AG09309 (cell line): ENCODE results near the gene SWI5.

Experiments
- DNase-seq: peaks from one replicate; pipeline ENCODE4 v3.0.0-alpha.2; 2010; ENCODE audit warnings: low read depth
- H3K4me3 ChIP-seq: 2 replicates; pipeline ENCODE4 v1.5.1; 2011; ENCODE audit warnings: mild to moderate bottlenecking, low read depth, low read length, moderate library complexity; ENCODE audit not compliant: control insufficient read depth
- CTCF ChIP-seq: IDR thresholded peaks from 2 replicates; pipeline ENCODE4 v1.5.1; 2011; ENCODE audit warnings: mild to moderate bottlenecking, low read depth, low read length, inconsistent platforms; ENCODE audit not compliant: insufficient read depth, control insufficient read depth; ENCODE audit errors: missing control alignments

Gene SWI5

DNA sequence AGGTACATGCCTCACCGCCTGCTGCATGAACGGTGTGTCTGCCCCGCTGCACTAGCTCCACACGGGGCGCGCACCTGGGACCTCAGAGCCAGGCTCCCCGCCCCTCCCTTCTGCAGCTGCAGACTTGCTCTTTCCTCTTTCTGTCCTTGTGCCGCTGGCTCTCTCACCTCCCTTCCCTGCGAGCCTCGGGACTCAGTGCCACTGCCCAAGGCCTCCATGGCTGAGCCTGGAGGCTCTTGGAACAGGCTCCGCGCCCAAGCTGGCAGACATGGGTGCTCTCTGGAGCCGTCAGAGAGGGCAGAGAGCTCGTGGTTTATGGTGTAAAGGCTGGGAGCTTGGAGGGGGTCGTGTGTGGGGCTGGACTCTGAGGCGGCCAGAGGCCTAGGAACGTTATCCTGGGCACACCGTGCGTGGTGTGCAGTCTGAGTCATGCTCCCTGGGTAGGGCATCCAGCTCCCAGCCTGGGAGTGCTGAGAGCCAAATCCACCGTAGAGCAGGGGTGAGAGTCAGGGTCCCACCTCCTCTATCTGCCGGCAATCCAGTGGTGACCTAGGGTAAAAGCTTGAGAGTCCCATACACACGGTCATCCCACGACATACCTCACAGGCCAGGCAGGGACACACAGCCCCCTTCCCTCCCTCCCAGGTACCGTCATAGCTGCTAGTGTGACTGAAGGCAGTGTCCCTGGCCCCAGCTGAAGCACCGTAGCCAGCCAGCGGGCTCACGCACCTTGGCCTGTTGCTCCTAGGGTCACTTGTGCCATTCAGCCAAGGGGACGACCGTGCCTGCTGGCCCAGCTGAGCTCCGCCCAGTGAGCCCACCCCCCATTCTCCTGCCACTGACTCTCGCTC lies 22.7 kb upstream of the SWI5 start:
- no peak overlapping the region for H3K4me3 ChIP-seq
- DNase-seq = no peak
- TF ChIP-seq CTCF = no peak

GRCh38 chr9:128253991-128254346 lies 22.1 kb upstream of the SWI5 start:
- TF ChIP-seq CTCF = no peak
- no peak for DNase-seq

DNA sequence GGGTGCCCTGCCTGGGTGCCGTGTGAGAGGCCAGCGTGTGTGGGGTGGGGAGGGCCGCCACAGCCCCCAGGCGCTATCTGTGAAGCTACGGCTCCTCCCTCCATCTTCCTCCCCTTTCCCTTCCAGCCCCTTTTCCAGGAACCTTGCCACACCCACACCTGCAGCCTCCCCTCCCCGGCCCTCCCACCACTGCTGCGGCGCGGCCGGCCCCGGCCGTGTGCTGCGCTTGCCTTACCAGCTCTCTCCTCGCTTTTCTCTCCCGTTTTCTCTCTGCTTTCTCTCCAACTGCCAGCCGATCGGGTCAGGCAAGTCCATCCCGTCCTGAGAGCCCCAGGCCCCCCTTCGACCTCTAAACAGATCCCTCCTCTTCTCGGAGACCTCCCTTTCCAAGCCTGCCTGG lies 21.7 kb upstream of the SWI5 start:
- TF ChIP-seq CTCF = no peak
- DNase-seq = no peak

More at GRCh38 chr9:128253991-128254346, 22.1 kb upstream of the SWI5 start:
- H3K4me3 ChIP-seq = no peak overlapping the region

DNA sequence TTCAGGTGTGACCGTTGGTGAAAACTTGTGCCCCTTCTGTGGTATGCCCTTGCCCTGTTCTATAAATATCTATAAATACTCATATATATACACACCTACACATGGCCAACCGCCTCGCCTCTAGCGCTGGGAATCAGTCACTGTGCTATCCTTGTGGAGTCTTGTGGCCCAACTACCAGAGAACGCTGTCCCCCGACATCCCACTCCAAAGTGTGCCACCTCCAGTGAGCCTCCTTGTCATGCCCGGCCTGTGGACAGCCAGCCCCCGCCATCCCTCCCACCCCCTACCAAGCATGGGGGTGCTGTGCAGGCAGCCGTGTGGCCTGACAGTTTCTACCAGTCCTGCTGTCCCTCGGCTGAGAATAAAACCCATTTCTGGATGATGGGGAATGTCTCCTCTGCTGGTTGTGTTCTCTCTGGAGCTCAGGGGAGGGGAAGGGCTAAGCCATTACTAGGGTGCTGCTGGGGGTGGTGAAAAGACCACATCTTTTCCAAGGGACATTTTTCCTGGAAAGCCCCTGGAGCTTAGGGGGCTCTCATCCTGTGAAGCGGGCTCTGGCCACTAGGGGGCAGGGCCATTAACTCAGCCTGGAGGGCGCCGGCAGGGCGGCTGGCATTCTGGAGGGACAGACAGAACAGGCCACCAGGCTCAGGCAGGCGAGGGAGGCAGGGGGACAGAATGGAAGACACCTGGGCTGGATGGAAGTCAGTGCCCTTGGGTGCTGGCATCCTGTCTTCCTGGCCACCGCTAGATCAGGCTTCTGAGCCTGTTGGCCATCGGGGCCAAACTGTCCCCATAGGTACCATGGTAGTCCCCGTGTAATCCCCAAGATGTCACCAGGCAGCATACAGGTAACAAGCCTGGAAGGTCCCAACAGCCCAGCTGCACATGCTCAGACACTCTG lies 21.0 kb upstream of the SWI5 start:
- TF ChIP-seq CTCF = peak; percentile 93
- no peak overlapping the region for H3K4me3 ChIP-seq
- no peak for DNase-seq

More for the DNA sequence above, 21.7 kb upstream of the SWI5 start:
- H3K4me3 ChIP-seq = no peak overlapping the region

GRCh38 chr9:128257086-128257825 lies 18.8 kb upstream of the SWI5 start:
- no peak overlapping the region for H3K4me3 ChIP-seq
- DNase-seq = no peak
- TF ChIP-seq CTCF = no peak

- DNase-seq = no peak
- no peak for TF ChIP-seq CTCF
- H3K4me3 ChIP-seq = no peak overlapping the region
Measured at GRCh38 chr9:128257907-128258306, 18.2 kb upstream of the SWI5 start.
